Transverse colon (tissue), 4 donors: ENCODE data around the gene PBX3.

ENCODE experiments used
- EP300 ChIP-seq: sonication (generic); formaldehyde crosslinking; IDR thresholded peaks from one replicate; pipeline ENCODE4 v1.6.1; 2017; ENCODE audit warnings: antibody characterized with exemption, low read depth
- POLR2A ChIP-seq: fragments of 450-650 bp; IDR thresholded peaks from one replicate; pipeline ENCODE4 v1.6.1; 2016; ENCODE audit warnings: antibody characterized with exemption, mild to moderate bottlenecking, moderate library complexity
- POLR2AphosphoS5 ChIP-seq, 3 donors: sonication (generic); formaldehyde crosslinking; IDR thresholded peaks; one replicate each; pipeline ENCODE4 v1.6.1; 2016; ENCODE audit warnings: antibody characterized with exemption in 3 of 3
- TF ChIP-seq, protein P1 (sequence below), 5 experiments: fragments of 200-600 bp in 3 of 5; fragments of 450-650 bp in 2 of 5; sonication (generic) in 3 of 5; IDR thresholded peaks; 1 replicate in 2 of 5; 2 replicates in 3 of 5; pipeline ENCODE4 v1.5.1; 2016 to 2017; ENCODE audit warnings: antibody characterized with exemption in 5 of 5, inconsistent platforms in 3 of 5, mild to moderate bottlenecking in 2 of 5, moderate library complexity in 1 of 5

DNA sequence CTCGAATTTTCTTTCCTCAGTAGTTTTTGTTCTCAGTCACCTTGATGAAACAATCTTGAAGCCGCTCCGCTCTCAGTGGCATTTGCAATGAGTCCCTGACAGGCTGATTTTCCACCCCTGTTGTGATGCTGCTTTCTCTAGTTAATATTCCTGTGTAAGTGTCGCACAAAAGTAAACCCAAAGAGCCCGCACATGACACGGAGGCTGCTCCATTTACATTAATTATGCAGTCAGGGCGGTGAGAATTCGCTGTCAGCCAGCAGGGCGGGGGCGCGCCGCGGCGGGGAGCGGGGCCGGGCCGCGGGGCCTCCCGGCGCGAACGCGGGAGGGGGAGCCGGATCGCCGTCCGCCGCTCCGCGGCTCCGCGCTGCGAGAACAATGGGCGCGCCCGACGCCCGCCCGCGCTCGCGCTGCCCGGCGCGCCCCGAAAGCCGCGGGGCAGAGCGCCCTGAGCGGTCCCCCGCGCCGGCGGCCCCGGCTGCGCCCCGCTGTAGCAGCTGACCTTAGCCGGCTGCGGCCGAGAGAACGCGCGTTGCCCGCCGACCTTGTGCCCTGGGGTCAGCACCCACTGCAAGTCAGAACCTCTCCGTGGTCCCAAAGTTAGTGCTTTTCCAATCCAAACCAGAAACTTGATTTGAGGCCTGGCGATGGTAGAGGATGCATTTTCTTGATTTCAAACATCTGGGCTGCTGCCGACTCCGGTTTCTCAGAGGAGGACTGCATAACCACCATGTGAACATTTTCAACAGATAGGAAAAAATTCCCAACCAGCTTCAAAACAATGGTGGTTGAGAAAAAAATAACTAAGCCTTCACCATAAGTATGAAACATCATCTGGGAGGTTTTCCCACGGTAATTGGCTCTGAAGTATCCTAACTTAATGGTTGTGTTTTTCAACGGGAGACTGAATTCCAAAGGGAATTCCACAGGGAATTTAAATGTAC, 142.6 kb downstream of the PBX3 start:
- TF ChIP-seq, protein P1, sequence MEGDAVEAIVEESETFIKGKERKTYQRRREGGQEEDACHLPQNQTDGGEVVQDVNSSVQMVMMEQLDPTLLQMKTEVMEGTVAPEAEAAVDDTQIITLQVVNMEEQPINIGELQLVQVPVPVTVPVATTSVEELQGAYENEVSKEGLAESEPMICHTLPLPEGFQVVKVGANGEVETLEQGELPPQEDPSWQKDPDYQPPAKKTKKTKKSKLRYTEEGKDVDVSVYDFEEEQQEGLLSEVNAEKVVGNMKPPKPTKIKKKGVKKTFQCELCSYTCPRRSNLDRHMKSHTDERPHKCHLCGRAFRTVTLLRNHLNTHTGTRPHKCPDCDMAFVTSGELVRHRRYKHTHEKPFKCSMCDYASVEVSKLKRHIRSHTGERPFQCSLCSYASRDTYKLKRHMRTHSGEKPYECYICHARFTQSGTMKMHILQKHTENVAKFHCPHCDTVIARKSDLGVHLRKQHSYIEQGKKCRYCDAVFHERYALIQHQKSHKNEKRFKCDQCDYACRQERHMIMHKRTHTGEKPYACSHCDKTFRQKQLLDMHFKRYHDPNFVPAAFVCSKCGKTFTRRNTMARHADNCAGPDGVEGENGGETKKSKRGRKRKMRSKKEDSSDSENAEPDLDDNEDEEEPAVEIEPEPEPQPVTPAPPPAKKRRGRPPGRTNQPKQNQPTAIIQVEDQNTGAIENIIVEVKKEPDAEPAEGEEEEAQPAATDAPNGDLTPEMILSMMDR (IDR thresholded peaks at IDR 0.05) = no peak
- TF ChIP-seq POLR2AphosphoS5 (IDR thresholded peaks at IDR 0.05) = no peak
- no peak for TF ChIP-seq POLR2A
- no peak for TF ChIP-seq EP300
